MCF 10A (cell line): Measurements from ENCODE around the gene HHATL. TPM values are rescaled to one million over a fixed set of nuclear protein-coding genes. Genes with fewer than 3 reads are reported as not detected.

ENCODE experiments used
- BruUV-seq: library from RNA; stranded (reverse); fragments of 400-500 nt; replicated peaks from 2 replicates; lab custom pipeline; 2021; lab: Mats Ljungman, UMichigan
- CTCF ChIA-PET: fragments of 300-600 bp; sonication (Branson Sonifier 250); formaldehyde crosslinking; extraction: SDS; loops from one replicate; lab custom pipeline; 2021; ENCODE audit warnings: antibody characterized with exemption, inconsistent platforms; lab: Yijun Ruan, JAX
- POLR2A ChIA-PET: fragments of 300-600, 350-650 bp; sonication (Branson Sonifier 250); formaldehyde crosslinking; extraction: SDS; loops from one replicate; lab custom pipeline; 2020; ENCODE audit warnings: antibody characterized with exemption, inconsistent platforms; lab: Yijun Ruan, JAX
- DNase-seq: peaks from one replicate; pipeline ENCODE4 v3.0.0-alpha.2; 2018; ENCODE audit not compliant: unreplicated experiment
- H3K27ac Mint-ChIP-seq: one replicate; pipeline ENCODE4 v1.8.0; 2022; ENCODE audit warnings: mild to moderate bottlenecking, low read depth, mixed read lengths; ENCODE audit not compliant: unreplicated experiment
- H3K27me3 Mint-ChIP-seq: one replicate; pipeline ENCODE4 v1.8.0; 2022; ENCODE audit warnings: mixed read lengths; ENCODE audit not compliant: insufficient read depth, unreplicated experiment
- H3K36me3 Mint-ChIP-seq: one replicate; pipeline ENCODE4 v1.8.0; 2022; ENCODE audit warnings: mild to moderate bottlenecking, moderate library complexity, mixed read lengths; ENCODE audit not compliant: insufficient read depth, unreplicated experiment
- H3K4me1 Mint-ChIP-seq: one replicate; pipeline ENCODE4 v1.8.0; 2022; ENCODE audit warnings: mixed read lengths; ENCODE audit not compliant: insufficient read depth, unreplicated experiment
- H3K4me3 Mint-ChIP-seq: one replicate; pipeline ENCODE4 v1.8.0; 2022; ENCODE audit warnings: mild to moderate bottlenecking, moderate library complexity, mixed read lengths; ENCODE audit not compliant: unreplicated experiment
- H3K9me3 Mint-ChIP-seq: one replicate; pipeline ENCODE4 v1.8.0; 2022; ENCODE audit warnings: mixed read lengths; ENCODE audit not compliant: unreplicated experiment
- intact Hi-C: fragments of 100-400 bp; cut with micrococcal nuclease; formaldehyde crosslinking; loops from 2 replicates; pipeline ENCODE4 v1.14.1; 2022
- total RNA-seq: library from RNA; stranded (reverse); gene quantifications from 2 replicates; pipeline ENCODE4 v1.2.3, GENCODE V29; 2022
- TF ChIP-seq, protein P1 (sequence below): fragments of 200-600 bp; IDR thresholded peaks from one replicate; pipeline ENCODE4 v1.8.0; 2022; ENCODE audit warnings: antibody characterized with exemption, mild to moderate bottlenecking; ENCODE audit not compliant: unreplicated experiment

Gene HHATL
- total RNA-seq, 1 experiment from 2014 or later, result not detected

DNA sequence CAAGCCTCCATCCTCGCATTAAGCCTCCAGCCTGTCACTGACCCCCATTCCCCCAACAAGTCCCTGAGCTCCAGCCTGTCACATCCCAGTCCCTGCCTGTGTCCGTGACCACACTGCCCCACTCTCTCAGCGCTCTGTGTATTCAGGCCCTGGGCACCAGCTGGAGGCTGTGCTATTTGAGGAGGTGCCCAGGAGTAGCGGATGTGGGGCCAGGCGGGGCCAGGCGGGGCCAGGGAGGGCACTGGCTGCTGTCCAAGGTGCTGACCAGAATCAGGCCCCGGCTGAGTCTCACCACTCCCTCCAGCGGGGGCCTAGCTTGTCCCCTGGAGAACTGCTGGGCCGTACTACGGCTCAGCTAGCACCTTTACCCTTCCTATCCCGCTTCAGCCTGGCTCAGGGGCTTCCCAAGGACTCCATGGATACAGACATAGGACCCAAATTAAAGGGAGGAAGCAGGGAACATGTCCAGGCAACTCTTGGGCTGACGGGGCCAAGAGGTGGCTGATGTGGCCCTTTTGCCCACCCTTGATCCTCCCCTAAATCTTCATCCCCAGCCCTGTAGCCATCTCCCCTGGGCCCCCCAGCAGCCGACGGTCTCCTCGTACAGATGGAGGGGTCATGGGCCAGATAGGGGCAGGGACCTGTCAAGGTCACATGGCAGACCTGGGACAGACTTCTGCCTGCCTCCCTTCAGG lies 1.1 kb downstream of the HHATL start:
- CTCF ChIA-PET, result interaction anchor here (0.6 kb wide), 1 partner anchor 325 kb away, joined by 4 read pairs; no protein-coding TSS in a partner anchor
- POLR2A ChIA-PET, result no interaction called here
- H3K36me3 Mint-ChIP-seq, result no peaks in the 10 kb centered on the region
- H3K9me3 Mint-ChIP-seq, result no peaks in the 10 kb centered on the region
- BruUV-seq, result no TSS peak
- peaks cover 8% of the 10 kb centered on the region for H3K4me1 Mint-ChIP-seq
- intact Hi-C loops, result no loop called here
- no peak overlapping the region for H3K4me3 Mint-ChIP-seq
- TF ChIP-seq, protein P1, sequence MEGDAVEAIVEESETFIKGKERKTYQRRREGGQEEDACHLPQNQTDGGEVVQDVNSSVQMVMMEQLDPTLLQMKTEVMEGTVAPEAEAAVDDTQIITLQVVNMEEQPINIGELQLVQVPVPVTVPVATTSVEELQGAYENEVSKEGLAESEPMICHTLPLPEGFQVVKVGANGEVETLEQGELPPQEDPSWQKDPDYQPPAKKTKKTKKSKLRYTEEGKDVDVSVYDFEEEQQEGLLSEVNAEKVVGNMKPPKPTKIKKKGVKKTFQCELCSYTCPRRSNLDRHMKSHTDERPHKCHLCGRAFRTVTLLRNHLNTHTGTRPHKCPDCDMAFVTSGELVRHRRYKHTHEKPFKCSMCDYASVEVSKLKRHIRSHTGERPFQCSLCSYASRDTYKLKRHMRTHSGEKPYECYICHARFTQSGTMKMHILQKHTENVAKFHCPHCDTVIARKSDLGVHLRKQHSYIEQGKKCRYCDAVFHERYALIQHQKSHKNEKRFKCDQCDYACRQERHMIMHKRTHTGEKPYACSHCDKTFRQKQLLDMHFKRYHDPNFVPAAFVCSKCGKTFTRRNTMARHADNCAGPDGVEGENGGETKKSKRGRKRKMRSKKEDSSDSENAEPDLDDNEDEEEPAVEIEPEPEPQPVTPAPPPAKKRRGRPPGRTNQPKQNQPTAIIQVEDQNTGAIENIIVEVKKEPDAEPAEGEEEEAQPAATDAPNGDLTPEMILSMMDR, result no peak
- H3K27me3 Mint-ChIP-seq, result no peaks in the 10 kb centered on the region
- H3K27ac Mint-ChIP-seq, result no peak overlapping the region
- DNase-seq, result peak; percentile 65

DNA sequence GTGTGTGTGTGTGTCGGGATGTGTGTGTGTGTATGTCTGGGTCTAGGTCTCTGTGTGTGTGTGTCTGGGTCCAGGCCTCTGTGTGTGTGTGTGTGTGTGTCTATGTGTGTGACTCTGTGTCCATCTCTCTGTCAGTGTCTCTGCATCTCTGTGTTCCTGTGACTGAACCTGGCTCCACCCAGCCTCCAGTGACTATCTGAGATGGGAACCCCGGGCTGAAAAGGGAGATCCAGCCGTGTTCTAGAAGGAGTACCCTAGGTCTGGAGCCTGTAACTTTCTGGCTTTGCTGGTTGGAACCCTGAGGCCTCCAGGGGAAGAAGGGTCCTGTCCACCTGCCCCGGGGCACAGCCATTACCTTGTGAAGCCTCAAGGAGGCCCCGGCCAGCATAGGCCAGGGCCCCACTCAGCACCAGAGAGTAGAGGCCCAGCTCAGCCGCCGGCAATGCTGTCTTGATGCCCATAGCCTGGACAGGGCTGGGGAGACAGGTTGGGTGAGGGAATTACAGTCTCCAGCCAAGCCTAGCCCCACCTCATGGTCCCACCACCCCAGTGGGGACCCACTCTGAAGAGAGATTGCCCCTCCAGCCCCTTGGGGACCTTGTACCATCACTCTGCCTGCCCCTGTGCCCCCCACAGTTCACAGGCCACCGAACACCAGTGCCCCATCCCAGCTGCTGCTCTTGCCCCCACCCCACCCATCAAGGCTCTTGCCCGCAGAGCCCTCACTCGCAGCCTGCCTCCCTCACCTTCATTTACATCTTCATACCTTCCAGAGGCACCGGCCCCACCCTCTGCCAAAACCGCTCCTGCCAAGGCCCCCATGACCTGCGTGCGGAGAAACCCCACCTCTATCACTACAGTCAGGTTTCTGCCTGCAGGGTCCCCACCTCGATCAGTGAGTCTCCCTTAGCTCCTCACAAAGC lies 2.0 kb downstream of the HHATL start:
- no TSS peak for BruUV-seq
- TF ChIP-seq, protein P1, result no peak
- Mint-ChIP-seq H3K4me3 (no peak overlapping the region), H3K36me3 (no peaks in the 10 kb centered on the region), H3K4me1 (peaks cover 8% of the 10 kb centered on the region), H3K9me3 (no peaks in the 10 kb centered on the region), H3K27ac (no peak overlapping the region), H3K27me3 (no peaks in the 10 kb centered on the region)
- ChIA-PET POLR2A (no interaction called here), CTCF (interaction anchor here (0.6 kb wide), 1 partner anchor 324 kb away, joined by 4 read pairs; no protein-coding TSS in a partner anchor)
- intact Hi-C loops, result no loop called here
- DNase-seq, result no peak

DNA sequence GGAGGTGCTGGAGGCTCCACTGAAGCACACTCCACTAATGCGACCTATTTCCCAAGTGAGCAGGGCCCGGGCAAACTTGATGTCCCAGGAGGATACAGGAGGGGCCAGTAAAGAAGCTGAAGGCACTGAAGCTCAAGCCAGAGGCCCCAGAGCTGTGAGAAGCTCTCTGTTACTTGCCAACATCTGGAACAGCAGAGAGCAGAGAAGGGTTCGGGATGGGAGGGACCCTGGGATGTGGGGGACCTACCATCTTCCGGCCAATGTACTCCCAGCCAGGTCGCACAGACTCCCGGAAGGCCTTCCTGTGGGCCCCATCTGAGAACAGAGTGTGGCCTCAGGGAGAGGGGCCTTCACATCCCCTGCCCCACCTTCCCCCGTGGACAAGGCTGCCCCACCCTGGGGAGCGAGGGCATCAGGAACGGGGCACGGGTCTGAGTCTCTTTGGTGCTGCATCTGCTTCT lies 3.1 kb downstream of the HHATL start:
- DNase-seq, result no peak
- H3K4me3 Mint-ChIP-seq, result no peak overlapping the region
- no peaks in the 10 kb centered on the region for H3K36me3 Mint-ChIP-seq
- intact Hi-C loops, result no loop called here
- CTCF ChIA-PET, result interaction anchor here (0.6 kb wide), 1 partner anchor 14 kb away, joined by 3 read pairs; no protein-coding TSS in a partner anchor
- no peak overlapping the region for H3K27ac Mint-ChIP-seq
- POLR2A ChIA-PET, result interaction anchor here (0.7 kb wide), 1 partner anchor 10 kb away, joined by 3 read pairs; no protein-coding TSS in a partner anchor
- H3K9me3 Mint-ChIP-seq, result no peaks in the 10 kb centered on the region
- peaks cover 8% of the 10 kb centered on the region for H3K4me1 Mint-ChIP-seq
- TF ChIP-seq, protein P1, result no peak
- BruUV-seq, result no TSS peak
- no peaks in the 10 kb centered on the region for H3K27me3 Mint-ChIP-seq

DNA sequence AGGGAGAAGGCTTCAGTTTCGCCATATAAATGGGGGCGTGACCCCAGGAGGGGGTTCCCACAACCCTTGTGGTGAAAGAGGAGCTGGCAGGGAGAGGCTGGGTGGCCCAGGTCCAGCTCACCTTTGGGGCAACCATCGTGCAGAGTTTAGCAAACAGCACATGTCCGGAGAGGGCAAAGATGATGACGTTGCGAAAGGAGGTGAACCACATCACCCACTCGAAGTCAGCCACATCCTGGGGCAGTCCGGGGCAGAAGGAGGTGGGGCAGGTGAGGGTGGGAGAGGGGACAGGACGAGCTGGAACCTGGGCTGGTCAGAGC lies 3.7 kb downstream of the HHATL start:
- intact Hi-C loops, result no loop called here
- Mint-ChIP-seq H3K4me1 (peaks cover 8% of the 10 kb centered on the region), H3K27me3 (no peaks in the 10 kb centered on the region), H3K4me3 (no peak overlapping the region), H3K27ac (no peak overlapping the region), H3K9me3 (no peaks in the 10 kb centered on the region), H3K36me3 (no peaks in the 10 kb centered on the region)
- no TSS peak for BruUV-seq
- POLR2A ChIA-PET, result interaction anchor here (0.7 kb wide), 1 partner anchor 10 kb away, joined by 3 read pairs; no protein-coding TSS in a partner anchor
- TF ChIP-seq, protein P1, result no peak
- peak; percentile 53 for DNase-seq
- CTCF ChIA-PET, result no interaction called here
